NCI-H226 (cell line): Measurements from ENCODE around the gene ZNF597.
"Not testable (repeated sequence)": the region's sequence is repeated elsewhere in the genome, so short reads cannot be mapped to it uniquely, and the experiment has no call there.

Experiments used
- DNase-seq: peaks from one replicate; pipeline ENCODE4 v3.0.0-alpha.2; 2015

Gene ZNF597

GRCh38 chr16:3474870-3475269, 31.6 kb upstream of the ZNF597 start:
- not testable (repeated sequence) for DNase-seq

- DNase-seq: no peak
Observed at GRCh38 chr16:3474136-3474779, 31.0 kb upstream of the ZNF597 start.

GRCh38 chr16:3473596-3473943, 30.3 kb upstream of the ZNF597 start:
- DNase-seq: not testable (repeated sequence)

- no peak for DNase-seq
Observed at GRCh38 chr16:3472878-3473595, 29.7 kb upstream of the ZNF597 start.

- DNase-seq: no peak
Observed at GRCh38 chr16:3471518-3472176, 28.3 kb upstream of the ZNF597 start.

- DNase-seq: no peak
Observed at GRCh38 chr16:3470723-3471122, 27.4 kb upstream of the ZNF597 start.

- DNase-seq: no peak
Observed at GRCh38 chr16:3469736-3470135, 26.4 kb upstream of the ZNF597 start.

- no peak for DNase-seq
Observed at GRCh38 chr16:3468501-3468900, 25.2 kb upstream of the ZNF597 start.

GRCh38 chr16:3467921-3468320, 24.6 kb upstream of the ZNF597 start:
- peak; percentile 94 for DNase-seq

- no peak for DNase-seq
Observed at GRCh38 chr16:3467182-3467581, 23.9 kb upstream of the ZNF597 start.

GRCh38 chr16:3465911-3466584, 22.7 kb upstream of the ZNF597 start:
- DNase-seq: no peak

GRCh38 chr16:3465301-3465700, 22.0 kb upstream of the ZNF597 start:
- no peak for DNase-seq

- DNase-seq: no peak
Observed at GRCh38 chr16:3461151-3461550, 17.8 kb upstream of the ZNF597 start.

- DNase-seq: no peak
Observed at GRCh38 chr16:3460585-3460984, 17.3 kb upstream of the ZNF597 start.

- no peak for DNase-seq
Observed at GRCh38 chr16:3460121-3460520, 16.8 kb upstream of the ZNF597 start.

- DNase-seq: no peak
Observed at GRCh38 chr16:3459401-3460090, 16.2 kb upstream of the ZNF597 start.

GRCh38 chr16:3458852-3459361, 15.6 kb upstream of the ZNF597 start:
- DNase-seq: no peak

GRCh38 chr16:3458278-3458851, 15.1 kb upstream of the ZNF597 start:
- no peak for DNase-seq

- DNase-seq: peak; percentile 87
Observed at GRCh38 chr16:3457434-3458252, 14.3 kb upstream of the ZNF597 start.

- no peak for DNase-seq
Observed at GRCh38 chr16:3454631-3455147, 11.4 kb upstream of the ZNF597 start.

- peak; percentile 60 for DNase-seq
Observed at GRCh38 chr16:3454093-3454492, 10.8 kb upstream of the ZNF597 start.
